GM19467 (cell line): ENCODE measurements around the gene CYP4F8.
"Not testable (repeated sequence)": the region's sequence is repeated elsewhere in the genome, so short reads cannot be mapped to it uniquely, and the experiment has no call there.

Source experiments
- ATAC-seq: cut with Tn5 transposase; IDR thresholded peaks from one replicate; pipeline ENCODE4 v1.9.1; 2021; ENCODE audit warnings: mild to moderate bottlenecking, moderate library complexity; ENCODE audit not compliant: unreplicated experiment

Gene CYP4F8

GRCh38 chr19:15614507-15615379 lies at the start of gene CYP4F8:
Gene CYP4F8 (plus strand): TSS chr19:15615218. CDS start chr19:15615617, 399 bp downstream.
- ATAC-seq, result no peak

- no peak for ATAC-seq
These were observed 44.6 kb upstream of the CYP4F8 start for GRCh38 chr19:15570420-15570819.

GRCh38 chr19:15575406-15575805 lies 39.6 kb upstream of the CYP4F8 start:
- ATAC-seq, result no peak

DNA sequence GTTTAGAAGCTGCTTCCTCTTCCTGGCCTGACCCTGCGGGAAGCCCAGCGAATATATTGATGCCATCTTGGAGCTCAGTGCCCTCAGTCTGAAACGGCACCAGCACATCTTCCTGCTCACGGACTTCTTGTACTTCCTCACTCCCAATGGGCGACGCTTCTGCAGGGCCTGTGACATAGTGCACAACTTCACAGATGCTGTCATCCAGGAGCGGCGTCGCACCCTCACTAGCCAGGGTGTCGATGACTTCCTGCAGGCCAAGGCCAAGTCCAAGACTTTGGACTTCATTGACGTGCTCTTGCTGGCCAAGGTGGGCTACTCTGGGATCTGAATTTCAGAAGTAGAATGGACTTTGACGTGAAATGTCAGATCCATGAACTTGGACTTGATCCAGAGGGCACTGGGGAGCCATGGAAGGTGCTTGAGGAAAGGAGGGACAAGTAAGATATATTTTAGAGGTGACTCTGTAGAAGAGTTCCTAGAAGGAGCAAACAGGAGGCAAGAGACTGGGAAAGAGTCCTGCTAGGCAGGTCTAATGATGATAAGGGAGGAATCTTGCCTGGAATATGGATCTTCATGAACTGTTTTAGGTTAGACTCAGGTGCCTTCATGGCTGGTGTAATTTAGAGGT lies 38.4 kb upstream of the CYP4F8 start:
- no peak for ATAC-seq

DNA sequence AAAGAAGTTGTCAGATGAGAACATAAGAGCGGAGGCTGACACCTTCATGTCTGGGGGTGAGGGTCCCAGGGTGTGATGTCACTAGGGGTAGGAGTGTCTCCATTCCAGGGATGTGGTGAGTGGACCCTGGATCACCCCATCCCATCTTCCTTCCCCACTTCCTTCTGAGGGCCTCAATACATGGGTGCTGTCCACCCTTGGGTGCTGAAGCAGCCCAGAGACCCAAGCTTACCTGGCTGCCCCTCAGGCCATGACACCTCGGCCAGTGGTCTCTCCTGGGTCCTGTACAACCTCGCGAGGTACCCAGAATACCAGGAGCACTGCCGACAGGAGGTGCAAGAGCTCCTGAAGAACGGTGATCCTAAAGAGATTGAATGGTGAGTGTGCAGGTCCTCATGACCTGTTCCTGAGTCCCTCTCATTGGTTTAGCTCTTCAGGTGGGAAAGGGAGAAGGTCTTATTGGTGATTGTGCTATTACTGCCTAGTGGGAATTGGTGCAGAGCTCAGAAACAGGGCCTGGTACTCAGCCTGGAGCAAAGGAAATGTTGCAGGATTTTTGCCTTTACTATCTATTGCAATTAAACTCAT lies 37.7 kb upstream of the CYP4F8 start:
- no peak for ATAC-seq

DNA sequence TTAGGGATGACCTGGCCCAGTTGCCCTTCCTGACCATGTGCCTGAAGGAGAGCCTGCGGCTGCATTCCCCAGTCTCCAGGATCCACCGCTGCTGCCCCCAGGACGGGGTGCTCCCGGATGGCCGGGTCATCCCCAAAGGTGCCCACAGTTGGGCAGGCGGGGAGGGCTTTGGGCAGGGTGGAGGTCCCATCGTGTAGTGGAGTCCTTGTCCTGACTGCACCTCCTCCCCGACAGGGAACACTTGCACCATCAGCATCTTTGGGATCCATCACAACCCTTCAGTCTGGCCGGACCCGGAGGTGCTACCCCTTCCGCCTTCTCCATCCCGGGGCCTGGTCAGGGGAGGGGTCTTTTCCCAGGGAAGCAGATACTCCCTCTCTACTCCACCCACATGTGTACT lies 31.7 kb upstream of the CYP4F8 start:
- ATAC-seq, result no peak

DNA sequence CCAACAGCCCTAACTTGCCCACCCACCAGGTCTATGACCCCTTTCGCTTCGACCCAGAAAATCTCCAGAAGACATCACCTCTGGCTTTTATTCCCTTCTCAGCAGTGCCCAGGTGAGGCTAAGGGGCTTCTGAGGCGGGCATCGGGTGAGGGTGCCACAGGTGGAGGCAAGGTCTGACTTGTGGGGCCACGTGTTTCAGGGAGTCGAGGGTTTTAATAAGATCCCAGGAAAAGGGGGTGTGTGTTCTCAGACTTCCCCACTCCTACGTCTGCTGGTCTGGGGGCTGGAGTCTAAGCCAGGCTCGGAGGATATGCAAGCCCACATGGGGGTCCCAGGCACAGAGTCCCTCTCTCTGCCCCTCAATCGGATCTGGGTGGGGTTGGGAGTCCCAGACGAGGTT lies 30.9 kb upstream of the CYP4F8 start:
- ATAC-seq, result no peak

DNA sequence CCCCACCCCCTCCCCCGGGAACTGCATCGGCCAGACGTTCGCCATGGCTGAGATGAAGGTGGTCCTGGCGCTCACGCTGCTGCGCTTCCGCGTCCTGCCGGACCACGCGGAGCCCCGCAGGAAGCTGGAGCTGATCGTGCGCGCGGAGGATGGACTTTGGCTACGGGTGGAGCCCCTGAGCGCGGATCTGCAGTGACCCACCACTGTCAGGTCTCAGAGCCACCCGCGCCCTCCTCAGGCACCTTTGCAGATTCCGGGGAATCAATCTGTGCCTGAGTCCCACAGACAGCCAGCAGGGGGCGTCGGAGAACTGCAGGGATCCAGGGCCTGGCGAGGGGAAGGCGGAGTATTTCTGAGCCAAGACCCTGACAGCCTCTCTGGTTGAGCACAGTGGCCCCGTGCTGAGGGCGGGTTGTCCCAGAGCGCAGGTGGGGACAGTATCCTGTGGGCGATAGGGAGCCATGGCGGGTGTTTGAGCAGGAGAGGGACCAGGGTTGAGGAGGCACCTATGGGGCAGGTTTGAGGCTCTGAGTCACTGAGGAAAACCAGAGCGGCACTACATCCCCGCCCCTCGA lies 30.4 kb upstream of the CYP4F8 start:
- no peak for ATAC-seq

DNA sequence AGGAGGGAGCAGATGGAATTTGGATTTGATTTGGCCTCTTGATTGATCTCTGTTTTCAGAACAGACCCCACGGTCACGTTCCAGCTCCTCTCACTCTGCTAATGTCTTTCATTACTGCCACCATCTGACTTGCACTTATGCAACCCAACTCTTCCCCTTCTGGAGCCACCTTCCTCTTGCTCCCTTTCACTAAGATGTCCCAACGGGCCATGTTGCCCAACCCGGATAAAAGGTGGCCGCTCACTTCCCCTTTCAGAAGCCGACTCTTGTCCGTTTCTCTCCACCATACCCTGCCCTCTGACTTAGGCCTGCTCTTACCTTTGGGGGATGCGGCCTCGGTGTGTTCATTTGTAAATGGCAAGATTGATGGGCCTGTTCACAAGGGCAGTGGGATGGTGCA lies 27.4 kb upstream of the CYP4F8 start:
- no peak for ATAC-seq

- ATAC-seq, result no peak
These were observed 26.8 kb upstream of the CYP4F8 start for GRCh38 chr19:15588265-15588664.

GRCh38 chr19:15589760-15590451 lies 25.1 kb upstream of the CYP4F8 start:
- no peak for ATAC-seq

DNA sequence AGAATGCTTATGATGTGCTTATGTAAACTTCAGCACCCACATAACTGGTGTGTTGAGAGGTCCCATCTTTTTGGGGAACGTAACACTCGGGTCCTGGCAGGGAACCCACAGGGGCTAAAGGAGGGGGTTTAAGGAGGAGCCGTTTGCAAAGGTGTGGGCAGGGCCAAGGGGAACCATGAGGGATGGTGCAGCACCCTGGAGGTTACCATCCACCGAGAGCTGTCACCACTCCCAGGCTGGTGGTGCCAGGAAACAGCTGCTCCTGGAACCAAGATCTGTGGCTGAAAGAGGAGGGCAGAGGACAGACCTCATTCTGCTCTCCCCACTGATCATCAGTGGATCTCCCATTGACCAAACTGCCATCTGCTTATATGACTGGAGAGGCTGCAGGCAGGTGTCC lies 23.2 kb upstream of the CYP4F8 start:
- no peak for ATAC-seq

GRCh38 chr19:15592506-15592905 lies 22.5 kb upstream of the CYP4F8 start:
- ATAC-seq, result not testable (repeated sequence)

DNA sequence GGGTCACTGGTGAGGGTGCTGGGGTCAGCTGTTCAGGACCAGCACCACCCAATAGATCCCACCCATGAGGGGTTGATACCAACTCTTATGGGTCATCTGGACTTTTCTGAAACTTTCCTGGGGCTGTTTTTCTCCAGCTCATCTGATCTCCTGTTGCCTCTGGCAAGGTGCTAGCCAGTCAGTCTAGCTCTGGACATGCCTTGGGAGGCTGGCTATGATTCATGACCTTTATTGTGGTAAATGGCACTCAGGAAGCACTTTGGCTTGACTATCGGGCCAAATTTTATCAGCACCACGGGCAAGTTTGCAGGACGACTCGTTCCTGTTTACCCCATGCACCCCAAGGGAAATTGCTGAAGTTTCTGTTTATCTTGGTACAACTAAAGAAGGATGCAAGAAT lies 21.3 kb upstream of the CYP4F8 start:
- ATAC-seq, result not testable (repeated sequence)

GRCh38 chr19:15595069-15595468 lies 19.9 kb upstream of the CYP4F8 start:
- no peak for ATAC-seq

DNA sequence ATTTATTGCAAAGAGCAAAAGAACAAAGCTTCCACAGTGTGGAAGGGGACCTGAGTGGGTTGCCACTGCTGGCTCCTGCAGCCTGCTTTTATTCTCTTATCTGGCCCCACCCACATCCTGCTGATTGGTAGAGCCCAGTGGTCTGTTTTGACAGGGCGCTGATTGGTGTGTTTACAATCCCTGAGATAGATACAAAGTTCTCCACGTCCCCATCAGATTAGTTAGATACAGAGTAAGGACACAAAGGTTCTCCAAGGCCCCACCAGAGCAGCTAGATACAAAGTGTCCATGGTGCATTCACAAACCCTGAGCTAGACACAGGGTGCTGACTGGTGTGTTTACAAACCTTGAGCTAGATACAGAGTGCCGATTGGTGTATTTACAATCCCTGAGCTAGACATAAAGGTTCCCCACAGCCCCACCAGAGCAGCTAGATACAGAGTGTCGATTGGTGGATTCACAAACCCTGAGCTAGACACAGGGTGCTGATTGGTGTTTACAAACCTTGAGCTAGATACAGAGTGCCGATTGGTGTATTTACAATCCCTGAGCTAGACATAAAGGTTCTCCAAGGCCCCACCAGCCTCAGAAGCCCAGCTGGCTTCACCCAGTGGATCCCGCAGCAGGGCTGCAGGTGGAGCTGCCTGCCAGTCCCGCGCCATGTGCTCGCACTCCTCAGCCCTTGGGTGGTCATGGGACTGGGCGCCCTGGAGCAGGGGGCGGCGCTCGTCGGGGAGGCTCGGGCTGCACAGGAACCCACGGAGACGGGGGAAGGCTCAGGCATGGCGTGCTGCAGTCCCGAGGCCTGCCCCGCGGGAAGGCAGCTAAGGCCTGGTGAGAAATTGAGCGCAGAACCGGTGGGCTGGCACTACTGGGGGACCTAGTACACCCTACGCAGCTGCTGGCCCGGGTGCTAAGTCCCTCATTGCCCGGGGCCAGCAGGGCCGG lies 6.8 kb upstream of the CYP4F8 start:
- ATAC-seq, result not testable (repeated sequence)

- ATAC-seq, result no peak
These were observed 5.8 kb upstream of the CYP4F8 start for GRCh38 chr19:15609261-15609660.

DNA sequence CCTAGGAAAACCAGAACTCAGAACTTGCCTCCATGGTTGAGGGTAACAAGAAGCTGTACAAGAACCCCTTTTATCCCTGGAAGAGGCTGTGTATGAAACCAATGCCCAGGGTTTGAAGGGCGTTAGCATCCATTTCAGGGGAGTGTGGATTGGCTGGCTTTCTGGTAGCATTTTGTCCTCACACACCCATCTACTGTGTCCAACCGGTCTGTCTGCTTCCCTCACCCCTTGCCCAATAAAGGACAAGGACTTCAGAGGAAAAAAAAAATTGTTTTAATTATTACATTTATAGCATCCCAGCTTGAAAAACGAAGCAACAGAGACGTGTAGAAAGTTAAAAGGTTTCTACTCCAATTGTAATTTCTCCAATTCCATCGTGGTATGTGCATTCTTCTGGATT lies 2.7 kb upstream of the CYP4F8 start:
- no peak for ATAC-seq

DNA sequence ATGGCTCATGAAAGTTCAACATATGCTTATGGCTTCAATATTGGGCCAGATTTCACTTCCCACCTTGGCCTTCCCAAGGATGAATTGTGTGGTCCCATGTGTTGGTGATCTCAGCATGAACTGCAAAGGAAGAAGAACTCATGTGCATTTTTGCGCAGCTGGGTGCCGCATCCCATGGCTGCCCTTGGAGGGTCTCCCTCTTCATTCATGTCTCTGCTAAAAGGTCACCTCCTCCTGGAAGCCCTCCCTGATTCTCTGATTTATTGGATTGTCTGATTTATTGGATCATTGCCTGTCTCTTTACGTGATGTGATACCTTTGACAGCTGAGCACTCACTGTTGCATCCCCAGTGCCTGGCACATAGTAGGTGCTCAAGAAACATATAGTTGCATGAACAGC lies 1.7 kb upstream of the CYP4F8 start:
- no peak for ATAC-seq

GRCh38 chr19:15615526-15615925 lies 508 bp downstream of the CYP4F8 start:
- ATAC-seq, result no peak
